H9 (cell line): Measurements from ENCODE around the gene PTDSS2. TPM values are rescaled to one million over a fixed set of nuclear protein-coding genes. Genes with fewer than 3 reads are reported as not detected.

Source experiments
- DNase-seq: peaks from one replicate; pipeline ENCODE4 v3.0.0-alpha.2; 2017
- H2AFZ ChIP-seq: one replicate; pipeline ENCODE4 v1.6.1; 2013; ENCODE audit warnings: mild to moderate bottlenecking, low read length, control low read depth, moderate library complexity
- H2AK5ac ChIP-seq: 2 replicates; pipeline ENCODE4 v1.6.1; 2013; ENCODE audit warnings: low read length, control low read depth, mixed read lengths; ENCODE audit not compliant: insufficient read length
- H2BK120ac ChIP-seq: one replicate; pipeline ENCODE4 v1.6.1; 2013; ENCODE audit warnings: low read depth, mild to moderate bottlenecking, low read length, control low read depth, inconsistent platforms; ENCODE audit not compliant: poor library complexity, severe bottlenecking
- H2BK12ac ChIP-seq: 2 replicates; pipeline ENCODE4 v1.6.1; 2013; ENCODE audit warnings: low read length, control low read depth, mixed read lengths, low read depth; ENCODE audit not compliant: insufficient read length
- H2BK15ac ChIP-seq: 2 replicates; pipeline ENCODE4 v1.6.1; 2013; ENCODE audit warnings: low read depth, low read length, control low read depth
- H2BK20ac ChIP-seq: one replicate; pipeline ENCODE4 v1.6.1; 2013; ENCODE audit warnings: low read depth, mild to moderate bottlenecking, low read length, control low read depth, inconsistent platforms; ENCODE audit not compliant: poor library complexity, severe bottlenecking
- H2BK5ac ChIP-seq: 2 replicates; pipeline ENCODE4 v1.6.1; 2013; ENCODE audit warnings: low read length, control low read depth, mixed read lengths; ENCODE audit not compliant: insufficient read length
- H3K14ac ChIP-seq: 2 replicates; pipeline ENCODE4 v1.6.1; 2013; ENCODE audit warnings: low read length, control low read depth; ENCODE audit not compliant: insufficient read depth
- H3K18ac ChIP-seq: 2 replicates; pipeline ENCODE4 v1.6.1; 2013; ENCODE audit warnings: low read depth, mild to moderate bottlenecking, mixed read lengths, low read length, control low read depth; ENCODE audit not compliant: insufficient read length
- H3K23ac ChIP-seq: 2 replicates; pipeline ENCODE4 v1.6.1; 2013; ENCODE audit warnings: low read length, control low read depth, mixed read lengths, low read depth; ENCODE audit not compliant: insufficient read length
- H3K23me2 ChIP-seq: 2 replicates; pipeline ENCODE4 v1.6.1; 2013; ENCODE audit warnings: low read depth, mild to moderate bottlenecking, mixed read lengths, low read length, control low read depth; ENCODE audit not compliant: insufficient read length, poor library complexity, severe bottlenecking
- H3K27ac ChIP-seq: 2 replicates; pipeline ENCODE4 v1.5.1; 2013; ENCODE audit warnings: low read length, control low read depth, mixed read lengths, low read depth; ENCODE audit not compliant: insufficient read length
- H3K27me3 ChIP-seq: 2 replicates; pipeline ENCODE4 v1.6.1; 2013; ENCODE audit warnings: low read length, control low read depth, inconsistent platforms; ENCODE audit not compliant: insufficient read depth
- H3K4ac ChIP-seq: 2 replicates; pipeline ENCODE4 v1.6.1; 2013; ENCODE audit warnings: low read depth, mild to moderate bottlenecking, control low read depth, inconsistent platforms, low read length, moderate library complexity
- H3K4me1 ChIP-seq: 2 replicates; pipeline ENCODE4 v1.6.1; 2013; ENCODE audit warnings: low read length, control low read depth, inconsistent platforms; ENCODE audit not compliant: insufficient read depth
- H3K4me2 ChIP-seq: 2 replicates; pipeline ENCODE4 v1.6.1; 2013; ENCODE audit warnings: low read length, control low read depth, mixed read lengths; ENCODE audit not compliant: insufficient read length, insufficient read depth
- H3K56ac ChIP-seq: 2 replicates; pipeline ENCODE4 v1.6.1; 2013; ENCODE audit warnings: low read depth, mild to moderate bottlenecking, mixed read lengths, low read length, control low read depth; ENCODE audit not compliant: insufficient read length
- H3K79me1 ChIP-seq: 2 replicates; pipeline ENCODE4 v1.6.1; 2013; ENCODE audit warnings: low read depth, mild to moderate bottlenecking, moderate library complexity, low read length, control low read depth, inconsistent platforms; ENCODE audit not compliant: insufficient read depth, poor library complexity, severe bottlenecking
- H3K79me2 ChIP-seq: 2 replicates; pipeline ENCODE4 v1.6.1; 2013; ENCODE audit warnings: low read length, control low read depth, inconsistent platforms; ENCODE audit not compliant: insufficient read depth
- H3K9ac ChIP-seq: 2 replicates; pipeline ENCODE4 v1.6.1; 2013; ENCODE audit warnings: low read length, control low read depth, mixed read lengths; ENCODE audit not compliant: insufficient read length; ENCODE audit errors: extremely low read depth
- H3K9me3 ChIP-seq: one replicate; pipeline ENCODE4 v1.6.1; 2013; ENCODE audit warnings: low read depth, low read length, inconsistent platforms; ENCODE audit not compliant: control insufficient read depth
- H3T11ph ChIP-seq: one replicate; pipeline ENCODE4 v1.6.1; 2013; ENCODE audit warnings: mild to moderate bottlenecking, low read length, control low read depth, inconsistent platforms
- H4K20me1 ChIP-seq: one replicate; pipeline ENCODE4 v1.6.1; 2013; ENCODE audit not compliant: control insufficient read depth, insufficient read length, insufficient read depth
- H4K5ac ChIP-seq: 2 replicates; pipeline ENCODE4 v1.6.1; 2013; ENCODE audit warnings: low read depth, mild to moderate bottlenecking, mixed read lengths, low read length, control low read depth; ENCODE audit not compliant: insufficient read length
- H4K8ac ChIP-seq: replicated peaks from 2 replicates; pipeline ENCODE4 v1.6.1; 2013; ENCODE audit warnings: low read length, control low read depth, mixed read lengths, low read depth; ENCODE audit not compliant: insufficient read length
- H4K91ac ChIP-seq: 2 replicates; pipeline ENCODE4 v1.6.1; 2013; ENCODE audit warnings: low read depth, mild to moderate bottlenecking, moderate library complexity, mixed read lengths, low read length, control low read depth; ENCODE audit not compliant: insufficient read length
- H3K27ac Mint-ChIP-seq, 3 experiments: 2 replicates in 2 of 3; 3 replicates in 1 of 3; pipeline ENCODE4 v1.8.0; 2020 to 2021; ENCODE audit warnings: mixed read lengths in 3 of 3, mild to moderate bottlenecking in 1 of 3, moderate library complexity in 1 of 3
- H3K27me3 Mint-ChIP-seq: 2 replicates; pipeline ENCODE4 v1.8.0; 2021; ENCODE audit warnings: low read depth, mild to moderate bottlenecking, moderate library complexity, mixed read lengths
- H3K36me3 Mint-ChIP-seq, 3 experiments: 2 replicates in 2 of 3; 3 replicates in 1 of 3; pipeline ENCODE4 v1.8.0; 2020 to 2021; ENCODE audit warnings: low read depth in 3 of 3, mixed read lengths in 3 of 3; ENCODE audit not compliant: insufficient read depth in 1 of 3
- H3K4me1 Mint-ChIP-seq, 2 experiments: 2 replicates each; pipeline ENCODE4 v1.8.0; 2020; ENCODE audit warnings: mixed read lengths in 2 of 2
- H3K4me3 Mint-ChIP-seq, 2 experiments: 2 replicates in 1 of 2; 3 replicates in 1 of 2; pipeline ENCODE4 v1.8.0; 2020 to 2021; ENCODE audit warnings: mild to moderate bottlenecking in 2 of 2, mixed read lengths in 2 of 2, moderate library complexity in 1 of 2
- H3K9me3 Mint-ChIP-seq, 2 experiments: 2 replicates in 1 of 2; 3 replicates in 1 of 2; pipeline ENCODE4 v1.8.0; 2020; ENCODE audit warnings: mild to moderate bottlenecking in 2 of 2, mixed read lengths in 2 of 2, moderate library complexity in 1 of 2
- CTCF ChIP-seq: fragments of 200-600 bp; sonication (generic); conservative IDR thresholded peaks from 3 replicates; pipeline ENCODE4 v1.8.0; 2021; ENCODE audit warnings: antibody characterized with exemption, mild to moderate bottlenecking
- WGBS: extraction: QIAGEN DNeasy Blood & Tissue Kit; methylation state at CpG from one replicate; pipeline ENCODE4 v1.1.7; 2013; ENCODE audit warnings: missing lambda C conversion rate, low lambda C conversion rate, mixed read lengths; ENCODE audit not compliant: insufficient read length; ENCODE audit errors: extremely low coverage; 5-methylcytosine and 5-hydroxymethylcytosine counted together
- total RNA-seq: library from RNA; stranded (reverse); gene quantifications from 2 replicates; pipeline ENCODE4 v1.2.1, GENCODE V29; 2021

PTDSS2 gene
- total RNA-seq, 1 experiment from 2014 or later = 55.3 TPM

- Histone ChIP-seq H3K27ac (no peak overlapping the region), H3K56ac (no peak overlapping the region), H3T11ph (no peak overlapping the region), H2AFZ (no peak overlapping the region), H4K20me1 (no peaks in the 10 kb centered on the region), H2BK20ac (no peak overlapping the region), H3K4me1 (peaks cover 5% of the 10 kb centered on the region; the same call in 1 of the 2 replicates), H4K5ac (no peak overlapping the region), H3K27me3 (no peaks in the 10 kb centered on the region), H2AK5ac (no peak overlapping the region), H2BK120ac (no peak overlapping the region), H4K91ac (no peak overlapping the region), H3K9ac (no peak overlapping the region), H3K79me2 (no peaks in the 10 kb centered on the region; the same call in 1 of the 2 replicates), H3K79me1 (no peaks in the 10 kb centered on the region), H3K23me2 (no peaks in the 10 kb centered on the region), H2BK5ac (no peak overlapping the region), H3K18ac (no peak overlapping the region), H3K23ac (no peak overlapping the region), H3K4me2 (no peak overlapping the region), H2BK12ac (no peak overlapping the region), H3K4ac (no peak overlapping the region), H3K9me3 (no peaks in the 10 kb centered on the region), H4K8ac (no peak overlapping the region), H3K14ac (no peak overlapping the region), H2BK15ac (no peak overlapping the region)
- Mint-ChIP-seq H3K27ac (no peak overlapping the region), H3K4me3 (no peak overlapping the region), H3K27me3 (no peaks in the 10 kb centered on the region), H3K9me3 (no peaks in the 10 kb centered on the region), H3K4me1 (peaks cover 14 to 29% of the 10 kb centered on the region in 2 experiments), H3K36me3 (peaks cover 2 to 7% (median 6%) of the 10 kb centered on the region in 3 experiments; a peak in 6 of 7 replicates)
- no CpG with 5 or more reads among the region's 61 CpGs for WGBS
- TF ChIP-seq CTCF = no peak
- DNase-seq = no peak
These were observed 21.5 kb downstream of the PTDSS2 start for GRCh38 chr11:471468-472145.
